ENCODE results near the gene FAM118B.

FAM118B gene

GRCh38 chr11:126165757-126166156, 45.8 kb upstream of the FAM118B start:
- H3K4me3 ChIP-seq (ENCODE audit: low read depth, low read length), result no peak overlapping the region
- no peak for TF ChIP-seq CTCF (IDR thresholded peaks at IDR 0.05; ENCODE audit: control insufficient read depth, extremely low read depth, insufficient read depth)
- DNase-seq (ENCODE audit: low read depth), result no peak

GRCh38 chr11:126166413-126166812, 45.2 kb upstream of the FAM118B start:
- DNase-seq (ENCODE audit: low read depth), result no peak
- H3K4me3 ChIP-seq (ENCODE audit: low read depth, low read length), result no peak overlapping the region
- no peak for TF ChIP-seq CTCF (IDR thresholded peaks at IDR 0.05; ENCODE audit: control insufficient read depth, extremely low read depth, insufficient read depth)

GRCh38 chr11:126167488-126167887, 44.1 kb upstream of the FAM118B start:
- no peak for DNase-seq (ENCODE audit: low read depth)
- no peak for TF ChIP-seq CTCF (IDR thresholded peaks at IDR 0.05; ENCODE audit: control insufficient read depth, extremely low read depth, insufficient read depth)
- no peak overlapping the region for H3K4me3 ChIP-seq (ENCODE audit: low read depth, low read length)

- DNase-seq (ENCODE audit: low read depth), result no peak
- no peak for TF ChIP-seq CTCF (IDR thresholded peaks at IDR 0.05; ENCODE audit: control insufficient read depth, extremely low read depth, insufficient read depth)
- H3K4me3 ChIP-seq (ENCODE audit: low read depth, low read length), result no peak overlapping the region
These were observed 42.3 kb upstream of the FAM118B start for GRCh38 chr11:126169291-126169690.

GRCh38 chr11:126172596-126173038, 39.0 kb upstream of the FAM118B start:
- H3K4me3 ChIP-seq (ENCODE audit: low read depth, low read length), result no peak overlapping the region
- TF ChIP-seq CTCF (IDR thresholded peaks at IDR 0.05; ENCODE audit: control insufficient read depth, extremely low read depth, insufficient read depth), result no peak
- no peak for DNase-seq (ENCODE audit: low read depth)

GRCh38 chr11:126173257-126173656, 38.3 kb upstream of the FAM118B start:
- TF ChIP-seq CTCF (IDR thresholded peaks at IDR 0.05; ENCODE audit: control insufficient read depth, extremely low read depth, insufficient read depth), result no peak
- no peak for DNase-seq (ENCODE audit: low read depth)
- no peak overlapping the region for H3K4me3 ChIP-seq (ENCODE audit: low read depth, low read length)

GRCh38 chr11:126174816-126175215, 36.8 kb upstream of the FAM118B start:
- no peak for TF ChIP-seq CTCF (IDR thresholded peaks at IDR 0.05; ENCODE audit: control insufficient read depth, extremely low read depth, insufficient read depth)

More at GRCh38 chr11:126174816-126175215, 36.8 kb upstream of the FAM118B start:
- H3K4me3 ChIP-seq (ENCODE audit: low read depth, low read length), result no peak overlapping the region
- no peak for DNase-seq (ENCODE audit: low read depth)

All from LNCaP clone FGC (cell line).